K562 (cell line): ENCODE measurements around the gene CUX1. TPM values are rescaled to one million over a fixed set of nuclear protein-coding genes. Genes with fewer than 3 reads are reported as not detected.
A peak's percentile ranks its signal among the peaks of the same experiment; 100 is the strongest.

ENCODE experiments used
- ARID2 ChIP-seq: fragments of 450-650 bp; IDR thresholded peaks from 2 replicates; pipeline ENCODE4 v1.6.1; 2017; ENCODE audit warnings: antibody characterized with exemption, mild to moderate bottlenecking
- CC2D1A ChIP-seq: fragments of 450-650 bp; IDR thresholded peaks from 2 replicates; pipeline ENCODE4 v1.6.1; 2017; ENCODE audit warnings: mild to moderate bottlenecking
- CHD4 ChIP-seq: fragments of 200-600 bp; sonication (generic); IDR thresholded peaks from 3 replicates; pipeline ENCODE4 v1.6.1; 2012; ENCODE audit warnings: low read depth, mild to moderate bottlenecking, mixed read lengths, low read length, inconsistent platforms; ENCODE audit not compliant: insufficient read depth, insufficient replicate concordance, poor library complexity, severe bottlenecking
- COPS2 ChIP-seq: fragments of 450-650 bp; conservative IDR thresholded peaks from 2 replicates; pipeline ENCODE4 v1.6.1; 2016; ENCODE audit warnings: mild to moderate bottlenecking, moderate library complexity
- CTBP1 ChIP-seq: fragments of 450-650 bp; IDR thresholded peaks from 2 replicates; pipeline ENCODE4 v1.6.1; 2016; ENCODE audit warnings: borderline replicate concordance
- CXXC5 ChIP-seq: fragments of 250-450 bp; sonication (Bioruptor Pico); IDR thresholded peaks from 2 replicates; pipeline ENCODE4 v1.8.0; 2022; ENCODE audit warnings: inconsistent platforms, mild to moderate bottlenecking, moderate library complexity
- ESRRA ChIP-seq: fragments of 450-650 bp; IDR thresholded peaks from 2 replicates; pipeline ENCODE4 v1.6.1; 2014; ENCODE audit warnings: low read depth, mild to moderate bottlenecking, moderate library complexity, borderline replicate concordance
- FOXA3 ChIP-seq, 2 experiments: fragments of 450-650 bp in 1 of 2; sonication (generic) in 1 of 2; formaldehyde crosslinking; IDR thresholded peaks in 1 of 2; conservative IDR thresholded peaks in 1 of 2; 2 replicates each; pipeline versions ENCODE4 v1.4.0 to v1.8.0; 2020 to 2022; ENCODE audit warnings: mild to moderate bottlenecking in 2 of 2, missing genetic modification reagents in 1 of 2
- FOXM1 ChIP-seq, 2 experiments: fragments of 450-650 bp in 1 of 2; sonication (generic) in 1 of 2; formaldehyde crosslinking in 1 of 2; IDR thresholded peaks; 2 replicates each; pipeline versions ENCODE4 v1.6.1 to v1.9.0; 2017 to 2022; ENCODE audit warnings: low read depth in 2 of 2, mild to moderate bottlenecking in 2 of 2, missing genetic modification reagents in 1 of 2, moderate library complexity in 1 of 2
- LARP7 ChIP-seq: fragments of 450-650 bp; IDR thresholded peaks from 2 replicates; pipeline ENCODE4 v1.6.1; 2016
- PTBP1 ChIP-seq: fragments of 200-400 bp; formaldehyde crosslinking; IDR thresholded peaks from 2 replicates; pipeline ENCODE4 v1.6.1; 2017; ENCODE audit warnings: low read depth, low read length
- SMARCE1 ChIP-seq: fragments of 450-650 bp; IDR thresholded peaks from 2 replicates; pipeline ENCODE4 v1.7.1; 2016; ENCODE audit warnings: mild to moderate bottlenecking
- TRIM24 ChIP-seq, 2 experiments: fragments of 450-650 bp; IDR thresholded peaks; 2 replicates each; pipeline ENCODE4 v1.6.1; 2016
- ZBTB17 ChIP-seq: fragments of 450-650 bp; formaldehyde crosslinking; IDR thresholded peaks from 2 replicates; pipeline ENCODE4 v1.4.0; 2020; ENCODE audit warnings: mild to moderate bottlenecking
- ZKSCAN3 ChIP-seq: fragments of 250-450 bp; sonication (Bioruptor Pico); IDR thresholded peaks from 2 replicates; pipeline ENCODE4 v1.4.0; 2020
- polyA plus RNA-seq, 8 experiments: library from polyadenylated mRNA; depleted of rRNA in 4 of 8; stranded (reverse) in 5 of 8; unstranded in 3 of 8; fragments of >200 nt; fragmentation: Nextera tagmentation in 2 of 8; fragmentation: Illumina TruSeq in 1 of 8; extraction: Ambion mirVana in 2 of 8; extraction: Trizol in 1 of 8; gene quantifications; 2 replicates each; pipeline versions ENCODE4 v1.2.1 to v1.2.3, GENCODE V29; 2011 to 2014; ENCODE audit warnings: inconsistent platforms in 1 of 8, missing spikeins in 1 of 8
- total RNA-seq, 7 experiments: library from RNA; depleted of rRNA in 6 of 7; stranded (reverse); fragments of >200 nt in 6 of 7; fragmentation: Illumina TruSeq in 2 of 7; extraction: Trizol in 2 of 7; gene quantifications; 2 replicates each; pipeline versions ENCODE4 v1.2.1 to v1.2.3, GENCODE V29; 2011 to 2021; ENCODE audit warnings: low replicate concordance in 1 of 7
- TF ChIP-seq, protein P1 (sequence below): fragments of 450-650 bp; formaldehyde crosslinking; IDR thresholded peaks from 2 replicates; pipeline ENCODE4 v1.4.0; 2020; ENCODE audit warnings: mild to moderate bottlenecking, moderate library complexity
- TF ChIP-seq, protein P2 (sequence below): fragments of 450-650 bp; IDR thresholded peaks from 2 replicates; pipeline ENCODE4 v1.6.1; 2016; ENCODE audit warnings: mild to moderate bottlenecking
- TF ChIP-seq, protein P3 (sequence below): sonication (generic); formaldehyde crosslinking; IDR thresholded peaks from 2 replicates; pipeline ENCODE4 v1.8.0; 2022; ENCODE audit warnings: missing genetic modification reagents, mild to moderate bottlenecking, borderline replicate concordance
- TF ChIP-seq, protein P4 (sequence below): sonication (generic); formaldehyde crosslinking; IDR thresholded peaks from 2 replicates; pipeline ENCODE4 v1.9.0; 2022; ENCODE audit warnings: mild to moderate bottlenecking, missing genetic modification reagents
- TF ChIP-seq, protein P5 (sequence below): fragments of 250-450 bp; sonication (Bioruptor Pico); IDR thresholded peaks from 2 replicates; pipeline ENCODE4 v1.4.0; 2020; ENCODE audit warnings: mild to moderate bottlenecking
- TF ChIP-seq, protein P6 (sequence below): fragments of 250-450 bp; sonication (Bioruptor Pico); IDR thresholded peaks from 2 replicates; pipeline ENCODE4 v1.8.0; 2022; ENCODE audit warnings: moderate library complexity, mild to moderate bottlenecking, inconsistent platforms

CUX1 gene
- total and polyA plus RNA-seq, 9 of the 15 experiments (the other 6 are each of a cell fraction or from before 2014, with no cell fraction given) = 3.6 to 55.3 (median 25.2) TPM

DNA sequence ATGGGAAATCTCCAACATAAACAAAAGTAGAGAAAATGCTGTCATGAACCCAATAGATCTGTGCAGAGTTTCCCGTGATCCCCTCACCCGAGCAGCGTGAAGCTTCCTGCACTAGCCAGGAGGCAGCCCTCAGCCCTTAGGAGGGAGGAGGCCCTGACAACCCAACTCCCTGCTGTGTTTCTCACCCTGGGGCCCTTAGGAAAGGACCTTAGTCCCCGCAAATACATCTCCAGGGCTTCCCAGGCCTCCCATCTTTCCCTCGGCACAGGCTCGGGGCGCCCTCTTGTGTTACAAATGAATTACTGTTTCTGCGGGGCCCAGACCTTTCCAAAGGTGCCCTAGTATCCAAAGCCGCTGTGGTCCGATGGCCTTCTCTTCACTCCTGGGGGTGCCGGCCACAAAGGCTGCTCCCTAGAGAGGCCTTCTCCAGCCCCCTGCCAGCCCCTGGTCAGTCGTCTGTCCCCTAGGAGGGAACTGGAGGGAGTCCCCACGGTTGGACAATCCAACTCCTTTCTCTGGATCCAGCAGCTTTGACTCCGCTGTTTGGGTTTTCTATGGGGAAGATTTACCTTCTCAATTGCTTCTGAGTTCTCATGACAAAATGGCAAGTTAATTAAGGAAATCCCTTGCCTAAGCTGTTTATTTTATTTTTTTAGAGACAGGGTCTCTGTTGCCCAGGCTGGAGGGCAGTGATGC lies 419.3 kb downstream of the CUX1 start (continued):
- TF ChIP-seq TRIM24 (IDR thresholded peaks at IDR 0.05) (no peak), FOXM1 (IDR thresholded peaks at IDR 0.05; ENCODE audit: low read depth) (no peak), FOXM1 (CRISPR knock-in tag; IDR thresholded peaks at IDR 0.05; ENCODE audit: low read depth) (no peak), CXXC5 (CRISPR knock-in tag) (no peak), FOXA3 (CRISPR knock-in tag; conservative IDR thresholded peaks at IDR 0.05 in 1 of 2, IDR thresholded peaks at IDR 0.05 in 1 of 2) (no peak), LARP7 (no peak), CTBP1 (peak; percentile 51; the same call in 1 of the 2 replicates), PTBP1 (no peak), ARID2 (peak; percentile 57; the same call in 1 of the 2 replicates), CHD4 (no peak), ESRRA (0 out of 2 replicates have a peak, but pooled peaks have one; percentile 15), ZKSCAN3 (CRISPR knock-in tag) (no peak), COPS2 (no peak), SMARCE1 (no peak), ZBTB17 (CRISPR knock-in tag) (no peak), CC2D1A (peak; percentile 67; the same call in 1 of the 2 replicates)
- TF ChIP-seq, protein P1, sequence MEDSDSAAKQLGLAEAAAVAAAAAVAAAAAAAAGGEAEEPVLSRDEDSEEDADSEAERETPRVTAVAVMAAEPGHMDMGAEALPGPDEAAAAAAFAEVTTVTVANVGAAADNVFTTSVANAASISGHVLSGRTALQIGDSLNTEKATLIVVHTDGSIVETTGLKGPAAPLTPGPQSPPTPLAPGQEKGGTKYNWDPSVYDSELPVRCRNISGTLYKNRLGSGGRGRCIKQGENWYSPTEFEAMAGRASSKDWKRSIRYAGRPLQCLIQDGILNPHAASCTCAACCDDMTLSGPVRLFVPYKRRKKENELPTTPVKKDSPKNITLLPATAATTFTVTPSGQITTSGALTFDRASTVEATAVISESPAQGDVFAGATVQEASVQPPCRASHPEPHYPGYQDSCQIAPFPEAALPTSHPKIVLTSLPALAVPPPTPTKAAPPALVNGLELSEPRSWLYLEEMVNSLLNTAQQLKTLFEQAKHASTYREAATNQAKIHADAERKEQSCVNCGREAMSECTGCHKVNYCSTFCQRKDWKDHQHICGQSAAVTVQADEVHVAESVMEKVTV (CRISPR knock-in tag) = peak; percentile 79; the same call in 1 of the 2 replicates
- TF ChIP-seq, protein P2, sequence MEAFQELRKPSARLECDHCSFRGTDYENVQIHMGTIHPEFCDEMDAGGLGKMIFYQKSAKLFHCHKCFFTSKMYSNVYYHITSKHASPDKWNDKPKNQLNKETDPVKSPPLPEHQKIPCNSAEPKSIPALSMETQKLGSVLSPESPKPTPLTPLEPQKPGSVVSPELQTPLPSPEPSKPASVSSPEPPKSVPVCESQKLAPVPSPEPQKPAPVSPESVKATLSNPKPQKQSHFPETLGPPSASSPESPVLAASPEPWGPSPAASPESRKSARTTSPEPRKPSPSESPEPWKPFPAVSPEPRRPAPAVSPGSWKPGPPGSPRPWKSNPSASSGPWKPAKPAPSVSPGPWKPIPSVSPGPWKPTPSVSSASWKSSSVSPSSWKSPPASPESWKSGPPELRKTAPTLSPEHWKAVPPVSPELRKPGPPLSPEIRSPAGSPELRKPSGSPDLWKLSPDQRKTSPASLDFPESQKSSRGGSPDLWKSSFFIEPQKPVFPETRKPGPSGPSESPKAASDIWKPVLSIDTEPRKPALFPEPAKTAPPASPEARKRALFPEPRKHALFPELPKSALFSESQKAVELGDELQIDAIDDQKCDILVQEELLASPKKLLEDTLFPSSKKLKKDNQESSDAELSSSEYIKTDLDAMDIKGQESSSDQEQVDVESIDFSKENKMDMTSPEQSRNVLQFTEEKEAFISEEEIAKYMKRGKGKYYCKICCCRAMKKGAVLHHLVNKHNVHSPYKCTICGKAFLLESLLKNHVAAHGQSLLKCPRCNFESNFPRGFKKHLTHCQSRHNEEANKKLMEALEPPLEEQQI = no peak
- TF ChIP-seq, protein P3, sequence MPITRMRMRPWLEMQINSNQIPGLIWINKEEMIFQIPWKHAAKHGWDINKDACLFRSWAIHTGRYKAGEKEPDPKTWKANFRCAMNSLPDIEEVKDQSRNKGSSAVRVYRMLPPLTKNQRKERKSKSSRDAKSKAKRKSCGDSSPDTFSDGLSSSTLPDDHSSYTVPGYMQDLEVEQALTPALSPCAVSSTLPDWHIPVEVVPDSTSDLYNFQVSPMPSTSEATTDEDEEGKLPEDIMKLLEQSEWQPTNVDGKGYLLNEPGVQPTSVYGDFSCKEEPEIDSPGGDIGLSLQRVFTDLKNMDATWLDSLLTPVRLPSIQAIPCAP (CRISPR knock-in tag) = no peak
- TF ChIP-seq, protein P4, sequence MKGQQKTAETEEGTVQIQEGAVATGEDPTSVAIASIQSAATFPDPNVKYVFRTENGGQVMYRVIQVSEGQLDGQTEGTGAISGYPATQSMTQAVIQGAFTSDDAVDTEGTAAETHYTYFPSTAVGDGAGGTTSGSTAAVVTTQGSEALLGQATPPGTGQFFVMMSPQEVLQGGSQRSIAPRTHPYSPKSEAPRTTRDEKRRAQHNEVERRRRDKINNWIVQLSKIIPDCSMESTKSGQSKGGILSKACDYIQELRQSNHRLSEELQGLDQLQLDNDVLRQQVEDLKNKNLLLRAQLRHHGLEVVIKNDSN (CRISPR knock-in tag) = no peak
- TF ChIP-seq, protein P5, sequence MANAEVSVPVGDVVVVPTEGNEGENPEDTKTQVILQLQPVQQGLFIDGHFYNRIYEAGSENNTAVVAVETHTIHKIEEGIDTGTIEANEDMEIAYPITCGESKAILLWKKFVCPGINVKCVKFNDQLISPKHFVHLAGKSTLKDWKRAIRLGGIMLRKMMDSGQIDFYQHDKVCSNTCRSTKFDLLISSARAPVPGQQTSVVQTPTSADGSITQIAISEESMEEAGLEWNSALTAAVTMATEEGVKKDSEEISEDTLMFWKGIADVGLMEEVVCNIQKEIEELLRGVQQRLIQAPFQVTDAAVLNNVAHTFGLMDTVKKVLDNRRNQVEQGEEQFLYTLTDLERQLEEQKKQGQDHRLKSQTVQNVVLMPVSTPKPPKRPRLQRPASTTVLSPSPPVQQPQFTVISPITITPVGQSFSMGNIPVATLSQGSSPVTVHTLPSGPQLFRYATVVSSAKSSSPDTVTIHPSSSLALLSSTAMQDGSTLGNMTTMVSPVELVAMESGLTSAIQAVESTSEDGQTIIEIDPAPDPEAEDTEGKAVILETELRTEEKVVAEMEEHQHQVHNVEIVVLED (CRISPR knock-in tag) = no peak
- TF ChIP-seq, protein P6, sequence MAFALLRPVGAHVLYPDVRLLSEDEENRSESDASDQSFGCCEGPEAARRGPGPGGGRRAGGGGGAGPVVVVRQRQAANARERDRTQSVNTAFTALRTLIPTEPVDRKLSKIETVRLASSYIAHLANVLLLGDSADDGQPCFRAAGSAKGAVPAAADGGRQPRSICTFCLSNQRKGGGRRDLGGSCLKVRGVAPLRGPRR (CRISPR knock-in tag) = no peak
